Neural progenitor cell (in vitro differentiated cells): ENCODE results near the gene TSPOAP1.

ENCODE experiments used
- EZH2phosphoT487 ChIP-seq: fragments of 200-600 bp; sonication (generic); IDR thresholded peaks from 2 replicates; pipeline ENCODE4 v1.6.1; 2017; ENCODE audit warnings: antibody characterized with exemption
- TF ChIP-seq, protein P1 (sequence below): fragments of 200-600 bp; sonication (generic); IDR thresholded peaks from 2 replicates; pipeline ENCODE4 v1.5.1; 2017; ENCODE audit warnings: antibody characterized with exemption, mild to moderate bottlenecking

DNA sequence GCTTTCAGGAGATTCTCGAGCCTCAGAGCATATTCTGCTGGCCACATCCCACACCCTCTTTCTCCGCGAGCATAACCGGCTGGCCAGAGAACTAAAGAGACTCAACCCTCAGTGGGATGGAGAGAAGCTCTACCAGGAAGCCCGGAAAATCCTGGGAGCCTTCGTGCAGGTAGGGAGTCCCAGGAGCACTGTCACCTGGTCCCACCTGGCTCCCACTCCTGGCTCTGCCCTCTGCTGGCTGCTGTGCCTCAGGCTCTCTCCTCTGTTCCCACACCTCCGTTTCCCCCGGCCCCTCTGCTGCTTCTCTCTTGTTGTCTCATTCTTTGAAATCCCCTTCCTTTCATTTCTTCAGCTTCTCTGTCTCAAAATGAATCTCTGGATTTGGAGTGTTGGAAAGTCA, 73.8 kb downstream of the TSPOAP1 start:
- TF ChIP-seq, protein P1, sequence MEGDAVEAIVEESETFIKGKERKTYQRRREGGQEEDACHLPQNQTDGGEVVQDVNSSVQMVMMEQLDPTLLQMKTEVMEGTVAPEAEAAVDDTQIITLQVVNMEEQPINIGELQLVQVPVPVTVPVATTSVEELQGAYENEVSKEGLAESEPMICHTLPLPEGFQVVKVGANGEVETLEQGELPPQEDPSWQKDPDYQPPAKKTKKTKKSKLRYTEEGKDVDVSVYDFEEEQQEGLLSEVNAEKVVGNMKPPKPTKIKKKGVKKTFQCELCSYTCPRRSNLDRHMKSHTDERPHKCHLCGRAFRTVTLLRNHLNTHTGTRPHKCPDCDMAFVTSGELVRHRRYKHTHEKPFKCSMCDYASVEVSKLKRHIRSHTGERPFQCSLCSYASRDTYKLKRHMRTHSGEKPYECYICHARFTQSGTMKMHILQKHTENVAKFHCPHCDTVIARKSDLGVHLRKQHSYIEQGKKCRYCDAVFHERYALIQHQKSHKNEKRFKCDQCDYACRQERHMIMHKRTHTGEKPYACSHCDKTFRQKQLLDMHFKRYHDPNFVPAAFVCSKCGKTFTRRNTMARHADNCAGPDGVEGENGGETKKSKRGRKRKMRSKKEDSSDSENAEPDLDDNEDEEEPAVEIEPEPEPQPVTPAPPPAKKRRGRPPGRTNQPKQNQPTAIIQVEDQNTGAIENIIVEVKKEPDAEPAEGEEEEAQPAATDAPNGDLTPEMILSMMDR = peak; percentile 37
- no peak for TF ChIP-seq EZH2phosphoT487
